ENCODE data around the gene PARP8.
"Not testable (repeated sequence)": the region's sequence is repeated elsewhere in the genome, so short reads cannot be mapped to it uniquely, and the experiment has no call there.

PARP8 gene

DNA sequence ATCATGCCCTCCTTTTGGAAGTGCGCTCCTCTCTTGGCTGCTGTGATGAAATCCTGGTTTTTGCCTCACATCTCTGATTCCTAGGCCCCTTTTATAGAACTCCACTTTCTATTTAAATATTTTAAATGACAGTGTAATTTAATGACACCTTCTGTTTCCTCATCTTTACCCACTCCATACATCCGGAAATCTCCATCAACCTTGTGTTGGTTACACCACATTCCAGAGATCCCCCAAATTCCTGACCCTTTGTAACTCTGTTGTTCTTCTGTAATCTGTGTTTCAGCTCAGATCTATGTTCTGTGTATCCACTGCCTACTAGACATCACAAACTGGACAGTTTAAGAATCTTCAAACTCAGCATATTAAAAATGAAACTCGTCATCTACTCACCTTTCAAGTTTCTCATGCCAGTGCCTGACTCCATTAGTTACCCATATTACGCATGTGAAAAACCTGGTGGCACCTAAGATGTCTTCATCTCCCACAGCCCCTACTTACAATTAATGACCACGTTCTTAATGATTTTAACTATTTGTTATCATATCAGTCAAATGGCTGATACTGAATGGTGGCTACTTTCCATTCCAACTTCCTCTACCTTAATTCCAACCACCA is 25.1 kb downstream of the PARP8 start:
- DNase-seq: no peak

- DNase-seq: no peak
Measured at GRCh38 chr5:50694027-50694590, 27.7 kb downstream of the PARP8 start.

DNA sequence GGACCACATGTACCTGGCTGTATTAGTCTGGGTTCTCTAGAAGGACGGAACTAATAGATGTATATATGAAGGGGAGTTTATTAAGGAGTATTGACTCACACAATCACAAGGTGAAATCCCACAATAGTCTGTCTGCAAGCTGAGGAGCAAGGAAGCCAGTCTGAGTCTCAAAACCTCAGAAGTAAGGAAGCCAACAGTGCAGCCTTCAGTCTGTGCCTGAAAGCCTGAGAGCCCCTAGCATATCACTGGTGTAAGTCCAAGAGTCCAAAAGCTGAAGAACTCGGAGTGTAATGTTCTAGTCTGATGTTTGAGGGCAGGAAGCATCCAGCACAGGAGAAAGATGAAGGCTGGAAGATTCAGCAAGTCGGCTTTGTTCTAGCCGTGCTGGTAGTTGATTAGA is 28.2 kb downstream of the PARP8 start:
- DNase-seq: not testable (repeated sequence)

GRCh38 chr5:50697739-50698138 is 31.3 kb downstream of the PARP8 start:
- DNase-seq: no peak

- DNase-seq: no peak
Measured at GRCh38 chr5:50699737-50700136, 33.3 kb downstream of the PARP8 start.

DNA sequence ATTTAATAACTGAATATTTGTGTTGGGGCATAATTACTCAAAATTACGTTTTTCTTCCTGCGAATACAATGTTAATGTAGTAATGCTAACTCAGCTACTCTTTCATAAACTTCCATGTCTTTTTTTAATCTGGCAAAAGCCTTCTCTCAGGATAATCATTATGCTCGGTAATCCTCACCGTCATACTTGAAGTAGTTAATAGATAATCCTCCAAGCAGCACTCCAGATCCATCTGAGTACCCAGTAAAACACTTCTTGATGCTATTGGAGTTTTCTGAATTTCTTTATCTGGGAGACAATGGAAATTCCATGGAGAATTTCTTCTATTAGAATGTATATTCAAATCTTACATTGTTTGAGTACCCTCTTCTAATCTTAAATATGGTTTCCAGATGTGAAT is 34.3 kb downstream of the PARP8 start:
- no peak for DNase-seq

GRCh38 chr5:50702615-50703366 is 36.4 kb downstream of the PARP8 start:
- peak; percentile 32 for DNase-seq

DNA sequence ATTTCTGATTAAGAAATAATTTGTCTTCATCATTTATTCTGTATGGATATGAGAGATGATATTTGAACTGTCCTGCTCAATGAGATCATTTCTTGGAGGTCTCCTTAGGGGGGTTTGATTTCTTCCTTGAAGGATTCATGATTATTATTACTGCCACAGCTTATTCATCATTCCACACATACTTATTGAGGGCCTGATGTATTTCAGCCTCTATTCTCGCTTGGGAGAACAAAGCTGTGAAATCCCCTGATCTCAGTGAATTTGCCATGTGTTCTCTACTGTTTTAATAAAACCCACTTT is 36.9 kb downstream of the PARP8 start:
- no peak for DNase-seq

- no peak for DNase-seq
Measured at GRCh38 chr5:50704730-50705129, 38.3 kb downstream of the PARP8 start.

GRCh38 chr5:50709471-50709870 is 43.0 kb downstream of the PARP8 start:
- no peak for DNase-seq

- DNase-seq: no peak
Measured at GRCh38 chr5:50710838-50711237, 44.4 kb downstream of the PARP8 start.

DNA sequence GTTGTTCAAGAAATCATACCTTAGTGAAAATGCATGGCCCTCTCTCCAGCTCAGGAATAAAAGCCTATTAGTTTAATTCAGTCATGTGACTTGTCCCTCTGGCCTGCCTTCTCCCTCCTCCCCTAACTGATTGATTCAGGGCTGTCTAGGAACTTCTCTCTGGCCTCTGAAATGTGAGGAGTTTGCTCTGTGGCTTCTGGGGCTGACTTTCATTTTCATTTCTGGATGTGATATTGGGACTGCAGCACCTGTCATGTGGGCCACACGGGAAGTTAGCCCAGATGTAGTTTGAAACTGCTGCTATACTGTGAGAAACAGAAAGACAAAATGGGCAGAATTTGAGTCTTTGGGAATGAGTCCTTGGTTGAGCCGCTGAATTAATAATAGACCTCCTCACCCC is 44.8 kb downstream of the PARP8 start:
- DNase-seq: peak; percentile 84

- DNase-seq: no peak
Measured at GRCh38 chr5:50712479-50712878, 46.0 kb downstream of the PARP8 start.

- no peak for DNase-seq
Measured at GRCh38 chr5:50715001-50715400, 48.6 kb downstream of the PARP8 start.

- no peak for DNase-seq
Measured at GRCh38 chr5:50716134-50716533, 49.7 kb downstream of the PARP8 start.

DNA sequence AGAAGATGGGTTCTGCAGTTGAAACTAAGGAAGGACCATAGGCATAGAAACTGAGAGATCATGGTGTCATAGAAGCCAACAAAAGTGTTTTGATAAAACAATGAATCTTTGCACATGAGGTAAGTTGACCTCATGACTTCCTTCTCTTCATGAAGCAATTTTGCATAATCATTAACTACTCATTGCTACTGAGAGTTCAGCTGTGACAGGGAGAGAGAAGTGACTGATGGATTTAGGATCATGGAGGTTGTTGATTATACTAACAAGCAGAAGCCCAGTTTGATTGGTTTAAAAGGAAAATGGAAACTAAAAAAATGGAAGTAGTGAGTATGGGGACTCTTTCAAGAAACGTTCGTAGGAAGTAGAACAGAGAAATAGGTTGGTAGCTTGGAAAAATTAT is 51.2 kb downstream of the PARP8 start:
- DNase-seq: no peak

- no peak for DNase-seq
Measured at GRCh38 chr5:50720061-50720710, 53.7 kb downstream of the PARP8 start.

DNA sequence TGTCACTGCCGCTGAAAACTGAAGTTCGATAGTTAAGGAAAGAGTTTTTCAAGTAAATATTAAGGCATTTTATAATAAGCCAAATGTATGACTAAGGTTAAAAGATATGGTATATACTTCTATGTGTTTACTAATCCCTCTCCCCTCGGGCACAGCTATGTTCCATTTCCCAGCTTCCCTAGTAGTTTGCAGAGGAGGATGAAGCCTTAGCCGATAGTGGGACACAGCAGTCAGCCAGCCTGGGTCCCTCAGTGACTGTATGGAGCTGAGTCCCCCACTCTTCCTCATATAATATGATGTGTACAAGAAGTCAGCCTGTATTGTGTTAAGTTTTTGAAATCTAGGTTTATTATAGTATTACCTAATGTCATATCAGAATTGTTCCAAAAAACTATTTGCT is 55.8 kb downstream of the PARP8 start:
- DNase-seq: no peak

GRCh38 chr5:50724262-50724661 is 57.8 kb downstream of the PARP8 start:
- DNase-seq: no peak

- no peak for DNase-seq
Measured at GRCh38 chr5:50725800-50726474, 59.5 kb downstream of the PARP8 start.

- no peak for DNase-seq
Measured at GRCh38 chr5:50726475-50727148, 60.2 kb downstream of the PARP8 start.

DNA sequence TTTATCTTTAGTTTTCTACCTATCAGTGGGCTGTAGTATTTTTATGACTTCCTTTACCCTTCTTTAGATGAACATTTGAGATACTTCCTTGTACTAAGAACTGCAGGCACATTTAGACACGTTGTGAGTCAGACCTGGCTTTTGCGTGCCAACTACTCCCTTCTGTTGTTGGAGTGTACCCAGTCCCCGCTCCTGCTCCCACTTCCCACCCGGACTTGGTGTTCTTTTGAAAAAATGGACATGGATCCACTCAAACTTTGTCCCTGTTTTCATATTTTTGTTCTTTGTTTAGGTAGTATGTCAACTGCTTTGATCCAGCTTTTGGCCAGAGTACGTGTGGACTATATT is 60.7 kb downstream of the PARP8 start:
- no peak for DNase-seq

DNA sequence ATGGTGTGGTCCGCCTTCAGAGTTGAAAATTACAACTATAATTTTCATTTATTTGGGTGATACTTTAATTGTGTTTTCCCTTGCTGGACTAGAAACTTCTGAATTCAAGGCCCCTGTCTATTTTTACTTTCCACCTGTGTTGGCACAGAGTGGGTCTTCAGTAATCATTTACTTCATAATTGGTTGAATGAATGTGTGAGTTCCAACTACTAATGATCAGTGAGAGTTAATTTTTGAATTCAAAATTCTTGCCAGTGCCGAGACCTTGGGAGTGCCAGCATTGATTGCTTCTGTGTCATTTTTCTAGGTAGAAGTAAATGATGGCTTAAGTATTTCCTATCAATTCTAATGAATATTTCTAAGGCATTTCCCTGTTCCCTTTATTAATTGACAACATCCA is 61.4 kb downstream of the PARP8 start:
- no peak for DNase-seq

All from CD4-positive, alpha-beta T cell treated with Interleukin-17A for 1 hour (primary cell).